ENCODE measurements around the gene EPHA10. TPM values are rescaled to one million over a fixed set of nuclear protein-coding genes. Genes with fewer than 3 reads are reported as not detected.

The EPHA10 gene
- total RNA-seq, 1 donor from 2014 or later = 0.11 TPM

- Histone ChIP-seq H3K4me1 (no peaks in the 10 kb centered on the region), H3K4me3 (no peak overlapping the region), H3K36me3 (peaks cover 0 to 9% of the 10 kb centered on the region in 2 donors), H3K9me3 (no peaks in the 10 kb centered on the region), H3K27ac (no peak overlapping the region), H3K27me3 (no peaks in the 10 kb centered on the region)
- intact Hi-C loops (cut with DNase I) = no loop called here
- no peak for TF ChIP-seq CTCF (IDR thresholded peaks at IDR 0.05)
- DNase-seq (ENCODE audit: low spot score in 2 of 2) = no peak
These were observed 87.1 kb downstream of the EPHA10 start for GRCh38 chr1:37677808-37678207.

- Histone ChIP-seq H3K9me3 (no peaks in the 10 kb centered on the region), H3K36me3 (peaks cover 0 to 5% of the 10 kb centered on the region in 2 donors), H3K4me3 (no peak overlapping the region), H3K27ac (no peak overlapping the region), H3K27me3 (no peaks in the 10 kb centered on the region), H3K4me1 (no peaks in the 10 kb centered on the region)
- no peak for DNase-seq (ENCODE audit: low spot score in 2 of 2)
- TF ChIP-seq CTCF (IDR thresholded peaks at IDR 0.05) = no peak
- intact Hi-C loops (cut with DNase I) = no loop called here
These were observed 87.8 kb downstream of the EPHA10 start for GRCh38 chr1:37677143-37677439.

GRCh38 chr1:37676281-37677142 is 88.4 kb downstream of the EPHA10 start:
- H3K27me3 ChIP-seq = no peaks in the 10 kb centered on the region
- H3K4me1 ChIP-seq = no peaks in the 10 kb centered on the region
- TF ChIP-seq CTCF (IDR thresholded peaks at IDR 0.05) = no peak
- peaks cover 0 to 5% of the 10 kb centered on the region in 2 donors for H3K36me3 ChIP-seq
- no peak overlapping the region for H3K4me3 ChIP-seq
- no peak for DNase-seq (ENCODE audit: low spot score in 2 of 2)
- H3K9me3 ChIP-seq = no peaks in the 10 kb centered on the region
- intact Hi-C loops (cut with DNase I) = no loop called here
- no peak overlapping the region for H3K27ac ChIP-seq

GRCh38 chr1:37673920-37674319 is 91.0 kb downstream of the EPHA10 start:
- TF ChIP-seq CTCF (IDR thresholded peaks at IDR 0.05) = no peak
- intact Hi-C loops (cut with DNase I) = loop anchor here (5.0 kb wide), 1 partner anchor 42 kb away; the partner anchor contains the start of gene RSPO1
- no peaks in the 10 kb centered on the region for H3K4me1 ChIP-seq
- no peaks in the 10 kb centered on the region for H3K36me3 ChIP-seq
- H3K4me3 ChIP-seq = no peak overlapping the region
- DNase-seq (ENCODE audit: low spot score in 2 of 2) = no peak
- no peak overlapping the region for H3K27ac ChIP-seq
- no peaks in the 10 kb centered on the region for H3K27me3 ChIP-seq
- no peaks in the 10 kb centered on the region for H3K9me3 ChIP-seq

DNA sequence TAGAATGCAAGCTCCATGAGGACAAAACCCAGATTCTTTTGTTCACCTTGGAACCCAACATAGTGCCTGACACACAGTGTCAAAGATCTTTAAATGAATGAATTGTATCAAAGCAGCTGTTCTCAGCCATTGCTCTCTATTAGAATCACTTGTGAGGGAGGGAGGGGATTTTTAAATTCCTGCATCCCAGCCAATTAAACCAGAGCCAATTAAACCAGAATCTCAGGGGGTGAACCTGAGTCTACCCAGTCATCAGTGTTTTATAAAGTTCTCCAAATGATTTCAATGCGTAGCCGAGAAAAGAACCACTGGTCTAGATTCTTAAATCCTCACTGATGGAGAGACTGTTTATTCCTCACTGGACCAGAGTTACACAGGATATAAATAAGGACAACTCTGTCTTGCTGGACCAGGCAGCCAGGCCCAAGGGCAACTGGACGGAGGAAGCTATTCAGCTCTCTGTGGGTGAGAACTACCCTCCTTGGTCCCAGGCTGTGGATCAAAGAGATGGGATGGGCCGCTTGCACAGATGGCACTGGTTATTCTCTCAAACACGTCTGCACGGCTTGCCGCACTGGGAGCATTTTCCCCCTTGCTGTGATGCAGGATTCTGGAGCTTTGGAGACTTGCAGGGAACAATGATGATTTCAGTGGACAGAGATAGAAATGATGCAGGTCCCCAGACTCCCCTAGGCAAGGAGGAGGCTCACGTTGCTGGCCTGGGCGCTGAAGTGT is 92.6 kb downstream of the EPHA10 start:
- Histone ChIP-seq H3K36me3 (no peaks in the 10 kb centered on the region), H3K27ac (no peak overlapping the region), H3K4me1 (no peaks in the 10 kb centered on the region), H3K4me3 (no peak overlapping the region), H3K27me3 (no peaks in the 10 kb centered on the region), H3K9me3 (no peaks in the 10 kb centered on the region)
- no peak for DNase-seq (ENCODE audit: low spot score in 2 of 2)
- no peak for TF ChIP-seq CTCF (IDR thresholded peaks at IDR 0.05)
- intact Hi-C loops (cut with DNase I) = loop anchor here (5.0 kb wide), 1 partner anchor 40 kb away; the partner anchor contains the start of gene RSPO1
